Tibial nerve (tissue), 4 donors: Measurements from ENCODE around the gene CYP2J2. TPM values are rescaled to one million over a fixed set of nuclear protein-coding genes. Genes with fewer than 3 reads are reported as not detected.

Experiments used
- DNase-seq, 2 donors: peaks; one replicate each; pipeline ENCODE4 v3.0.0-alpha.2; 2019; ENCODE audit warnings: low spot score in 2 of 2
- H3K27ac ChIP-seq, 4 donors: fragments of 200-600 bp; sonication (generic) in 3 of 4; one replicate each; pipeline ENCODE4 v1.5.1; 2017 to 2019; ENCODE audit warnings: mild to moderate bottlenecking in 1 of 4
- H3K27me3 ChIP-seq, 2 donors: fragments of 200-600 bp; sonication (generic) in 1 of 2; one replicate each; pipeline versions ENCODE4 v1.5.1 to v1.6.0; 2017 to 2019
- H3K36me3 ChIP-seq, 3 donors: fragments of 200-600 bp; sonication (generic); one replicate each; pipeline ENCODE4 v1.5.1; 2018 to 2019
- H3K4me1 ChIP-seq, 4 donors: fragments of 200-600 bp; sonication (generic) in 3 of 4; one replicate each; pipeline ENCODE4 v1.5.1; 2017 to 2019
- H3K4me3 ChIP-seq, 4 donors: fragments of 200-600 bp; sonication (generic) in 3 of 4; one replicate each; pipeline ENCODE4 v1.5.1; 2017 to 2019; ENCODE audit warnings: mild to moderate bottlenecking in 1 of 4, moderate library complexity in 1 of 4
- H3K9me3 ChIP-seq, 4 donors: fragments of 200-600 bp; sonication (generic) in 3 of 4; one replicate each; pipeline ENCODE4 v1.5.1; 2017 to 2019
- EP300 ChIP-seq, 2 donors: sonication (generic); formaldehyde crosslinking; IDR thresholded peaks; one replicate each; pipeline ENCODE4 v1.6.1; 2017; ENCODE audit warnings: antibody characterized with exemption in 2 of 2, mild to moderate bottlenecking in 1 of 2
- POLR2A ChIP-seq, 2 donors: fragments of 450-650 bp; IDR thresholded peaks; one replicate each; pipeline ENCODE4 v1.6.1; 2017; ENCODE audit warnings: antibody characterized with exemption in 2 of 2, mild to moderate bottlenecking in 2 of 2, moderate library complexity in 2 of 2
- WGBS, 2 donors: methylation state at CpG; one replicate each; pipeline ENCODE4 v1.1.5; 2018; 5-methylcytosine and 5-hydroxymethylcytosine counted together
- total RNA-seq, 4 donors: library from RNA; depleted of rRNA; stranded (reverse); fragments of >200 nt; gene quantifications; one replicate each; pipeline ENCODE4 v1.1.0, GENCODE V29; 2016
- TF ChIP-seq, protein P1 (sequence below), 5 experiments: fragments of 200-600 bp in 3 of 5; fragments of 450-650 bp in 2 of 5; sonication (generic) in 3 of 5; IDR thresholded peaks; one replicate each; pipeline ENCODE4 v1.5.1; 2016 to 2019; ENCODE audit warnings: antibody characterized with exemption in 5 of 5, mild to moderate bottlenecking in 3 of 5, moderate library complexity in 2 of 5

The CYP2J2 gene
- total RNA-seq, 4 donors from 2014 or later, result 10.8 to 17.8 (median 13.5) TPM

- 91 to 93% methylated on average over 3 of the region's 3 CpGs for WGBS, 2 donors
- Histone ChIP-seq H3K4me3 (no peak overlapping the region), H3K36me3 (no peaks in the 10 kb centered on the region), H3K4me1 (peaks cover 0 to 9% (median 0%) of the 10 kb centered on the region in 4 donors), H3K27ac (no peak overlapping the region), H3K9me3 (no peaks in the 10 kb centered on the region), H3K27me3 (no peaks in the 10 kb centered on the region)
- DNase-seq, result no peak
- TF ChIP-seq, protein P1, sequence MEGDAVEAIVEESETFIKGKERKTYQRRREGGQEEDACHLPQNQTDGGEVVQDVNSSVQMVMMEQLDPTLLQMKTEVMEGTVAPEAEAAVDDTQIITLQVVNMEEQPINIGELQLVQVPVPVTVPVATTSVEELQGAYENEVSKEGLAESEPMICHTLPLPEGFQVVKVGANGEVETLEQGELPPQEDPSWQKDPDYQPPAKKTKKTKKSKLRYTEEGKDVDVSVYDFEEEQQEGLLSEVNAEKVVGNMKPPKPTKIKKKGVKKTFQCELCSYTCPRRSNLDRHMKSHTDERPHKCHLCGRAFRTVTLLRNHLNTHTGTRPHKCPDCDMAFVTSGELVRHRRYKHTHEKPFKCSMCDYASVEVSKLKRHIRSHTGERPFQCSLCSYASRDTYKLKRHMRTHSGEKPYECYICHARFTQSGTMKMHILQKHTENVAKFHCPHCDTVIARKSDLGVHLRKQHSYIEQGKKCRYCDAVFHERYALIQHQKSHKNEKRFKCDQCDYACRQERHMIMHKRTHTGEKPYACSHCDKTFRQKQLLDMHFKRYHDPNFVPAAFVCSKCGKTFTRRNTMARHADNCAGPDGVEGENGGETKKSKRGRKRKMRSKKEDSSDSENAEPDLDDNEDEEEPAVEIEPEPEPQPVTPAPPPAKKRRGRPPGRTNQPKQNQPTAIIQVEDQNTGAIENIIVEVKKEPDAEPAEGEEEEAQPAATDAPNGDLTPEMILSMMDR (IDR thresholded peaks at IDR 0.05), result no peak
- TF ChIP-seq EP300 (IDR thresholded peaks at IDR 0.05), result no peak
- no peak for TF ChIP-seq POLR2A (IDR thresholded peaks at IDR 0.05)
Measured at GRCh38 chr1:59967780-59968179, 41.2 kb upstream of the CYP2J2 start.

DNA sequence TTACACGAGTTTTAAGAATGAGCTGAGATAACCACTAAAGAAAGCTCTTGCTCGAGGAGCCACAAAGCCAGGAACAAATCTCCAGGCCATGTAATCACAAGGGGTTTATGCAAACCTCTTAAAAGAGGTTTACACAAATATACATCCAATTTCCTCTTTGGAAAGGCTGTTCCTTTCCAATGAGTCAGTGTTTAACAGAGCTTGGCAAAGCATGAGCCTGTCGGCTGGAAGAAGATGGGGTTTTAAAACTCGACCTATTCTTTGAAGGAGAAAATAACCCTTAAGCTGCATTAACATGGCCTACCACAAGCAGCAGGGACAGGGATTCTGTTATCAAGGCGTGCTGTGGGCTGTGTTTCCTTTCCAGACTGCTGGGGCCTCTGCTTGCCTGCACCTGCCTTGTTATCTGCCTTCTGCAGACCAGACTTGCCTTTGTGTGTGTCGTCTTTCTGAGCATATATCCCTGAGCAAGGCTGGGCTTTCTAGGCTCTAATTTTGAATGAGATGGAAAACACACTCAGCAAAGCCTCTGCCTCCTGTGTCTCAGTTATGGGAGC is 40.6 kb upstream of the CYP2J2 start:
- TF ChIP-seq, protein P1 (IDR thresholded peaks at IDR 0.05), result no peak
- TF ChIP-seq EP300 (IDR thresholded peaks at IDR 0.05), result no peak
- no peak for TF ChIP-seq POLR2A (IDR thresholded peaks at IDR 0.05)
- H3K4me3 ChIP-seq, result no peak overlapping the region
- DNase-seq, result no peak
- no peak overlapping the region for H3K27ac ChIP-seq
- H3K36me3 ChIP-seq, result no peaks in the 10 kb centered on the region
- 45 to 55% methylated on average over 6 of the region's 6 CpGs for WGBS, 2 donors
- H3K9me3 ChIP-seq, result no peaks in the 10 kb centered on the region
- H3K27me3 ChIP-seq, result no peaks in the 10 kb centered on the region
- H3K4me1 ChIP-seq, result peaks cover 0 to 9% (median 0%) of the 10 kb centered on the region in 4 donors

- H3K36me3 ChIP-seq, result no peaks in the 10 kb centered on the region
- DNase-seq, result no peak
- no peaks in the 10 kb centered on the region for H3K9me3 ChIP-seq
- no peak overlapping the region for H3K4me3 ChIP-seq
- no peak for TF ChIP-seq EP300 (IDR thresholded peaks at IDR 0.05)
- TF ChIP-seq POLR2A (IDR thresholded peaks at IDR 0.05), result no peak
- TF ChIP-seq, protein P1 (IDR thresholded peaks at IDR 0.05), result no peak
- no peak overlapping the region for H3K27ac ChIP-seq
- H3K4me1 ChIP-seq, result peaks cover 0 to 2% (median 1%) of the 10 kb centered on the region in 4 donors
- no peaks in the 10 kb centered on the region for H3K27me3 ChIP-seq
- WGBS, 2 donors, result 45 to 54% methylated on average over 2 of the region's 2 CpGs
Measured at GRCh38 chr1:59952065-59952464, 25.5 kb upstream of the CYP2J2 start.

GRCh38 chr1:59949648-59950047 is 23.1 kb upstream of the CYP2J2 start:
- no peak for DNase-seq
- Histone ChIP-seq H3K9me3 (no peaks in the 10 kb centered on the region), H3K36me3 (no peaks in the 10 kb centered on the region), H3K4me1 (peaks cover 0 to 5% (median 2%) of the 10 kb centered on the region in 4 donors), H3K4me3 (no peak overlapping the region), H3K27ac (no peak overlapping the region), H3K27me3 (no peaks in the 10 kb centered on the region)
- TF ChIP-seq EP300 (IDR thresholded peaks at IDR 0.05) (no peak), POLR2A (IDR thresholded peaks at IDR 0.05) (no peak)
- TF ChIP-seq, protein P1 (IDR thresholded peaks at IDR 0.05), result no peak

GRCh38 chr1:59948990-59949389 is 22.4 kb upstream of the CYP2J2 start:
- 27 to 33% methylated on average over 1 of the region's 1 CpG for WGBS, 2 donors
- no peak for DNase-seq
- no peaks in the 10 kb centered on the region for H3K9me3 ChIP-seq
- H3K27ac ChIP-seq, result no peak overlapping the region
- peaks cover 0 to 5% (median 2%) of the 10 kb centered on the region in 4 donors for H3K4me1 ChIP-seq
- TF ChIP-seq POLR2A (IDR thresholded peaks at IDR 0.05) (no peak), EP300 (IDR thresholded peaks at IDR 0.05) (no peak)
- TF ChIP-seq, protein P1 (IDR thresholded peaks at IDR 0.05), result no peak
- no peak overlapping the region for H3K4me3 ChIP-seq
- H3K27me3 ChIP-seq, result no peaks in the 10 kb centered on the region
- no peaks in the 10 kb centered on the region for H3K36me3 ChIP-seq
